HG03432 (cell line): Measurements from ENCODE around the gene SLIT3.
A peak's percentile ranks its signal among the peaks of the same experiment; 100 is the strongest.

Experiments used
- ATAC-seq: cut with Tn5 transposase; IDR thresholded peaks from one replicate; pipeline ENCODE4 v1.9.1; 2021; ENCODE audit warnings: mild to moderate bottlenecking, moderate library complexity; ENCODE audit not compliant: unreplicated experiment

SLIT3 gene

GRCh38 chr5:168696611-168697010 lies 604.3 kb downstream of the SLIT3 start:
- no peak for ATAC-seq

- ATAC-seq = no peak
Measured at GRCh38 chr5:168695301-168695835, 605.6 kb downstream of the SLIT3 start.

DNA sequence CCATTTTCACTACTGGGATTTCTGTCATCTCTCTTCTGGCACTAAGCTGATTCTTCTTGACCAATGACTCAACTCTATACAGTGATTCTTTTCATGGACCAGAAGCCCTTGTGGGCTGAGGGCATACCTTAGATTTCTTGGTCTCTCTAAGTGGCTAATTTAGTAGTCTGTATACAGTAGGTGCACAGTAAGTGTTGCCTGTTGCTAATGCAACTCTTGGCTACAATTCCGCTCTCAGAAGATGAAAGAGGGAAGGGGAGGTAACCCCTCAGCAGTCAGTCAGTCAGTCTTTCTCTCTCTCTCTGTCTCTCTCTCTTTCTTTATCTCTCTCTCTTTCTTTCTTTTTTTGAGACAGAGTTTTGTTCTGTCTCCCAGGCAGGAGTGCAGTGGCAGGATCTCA lies 606.6 kb downstream of the SLIT3 start:
- ATAC-seq = no peak

GRCh38 chr5:168693883-168694282 lies 607.1 kb downstream of the SLIT3 start:
- ATAC-seq = no peak

DNA sequence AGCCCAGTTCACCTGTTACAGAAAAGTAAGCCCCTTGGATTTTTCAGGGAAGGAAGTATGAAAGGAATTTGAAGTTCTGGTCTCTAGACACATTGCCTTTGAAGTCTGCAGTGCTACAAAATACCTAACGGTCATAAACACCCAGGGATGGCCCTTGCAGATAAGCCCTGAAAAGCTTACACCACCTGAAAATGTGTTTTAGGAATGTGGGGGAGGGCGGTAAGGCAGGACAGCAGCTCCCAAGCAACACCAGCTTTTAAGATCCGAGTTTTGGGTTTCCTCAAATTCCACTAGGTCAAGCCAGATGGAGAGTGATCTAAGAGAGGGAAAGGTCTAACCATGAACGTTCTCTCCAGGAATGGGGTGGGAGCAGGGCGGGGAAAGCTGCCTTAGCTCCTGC lies 607.6 kb downstream of the SLIT3 start:
- ATAC-seq = no peak

DNA sequence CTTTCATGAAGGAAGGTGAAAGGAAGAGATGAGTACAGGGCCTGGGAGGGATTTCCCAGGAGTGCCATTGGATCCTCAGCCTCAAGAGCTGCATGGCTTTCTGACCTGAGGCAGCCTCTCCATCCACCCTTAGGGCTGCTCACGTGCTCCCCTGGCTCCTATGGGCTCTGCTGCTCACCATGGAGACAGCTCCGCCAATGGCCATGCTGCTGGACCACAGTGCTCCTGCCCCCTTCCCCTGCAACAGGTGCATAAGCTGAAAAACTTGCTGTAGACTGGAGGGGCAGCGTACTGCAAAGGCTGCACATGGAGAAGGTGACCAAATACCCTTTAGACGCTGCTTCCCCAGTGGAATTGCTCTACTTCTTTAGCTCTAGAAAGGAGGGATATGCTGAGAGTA lies 609.0 kb downstream of the SLIT3 start:
- no peak for ATAC-seq

- ATAC-seq = no peak
Measured at GRCh38 chr5:168689260-168689659, 611.7 kb downstream of the SLIT3 start.

GRCh38 chr5:168686837-168687236 lies 614.1 kb downstream of the SLIT3 start:
- no peak for ATAC-seq

DNA sequence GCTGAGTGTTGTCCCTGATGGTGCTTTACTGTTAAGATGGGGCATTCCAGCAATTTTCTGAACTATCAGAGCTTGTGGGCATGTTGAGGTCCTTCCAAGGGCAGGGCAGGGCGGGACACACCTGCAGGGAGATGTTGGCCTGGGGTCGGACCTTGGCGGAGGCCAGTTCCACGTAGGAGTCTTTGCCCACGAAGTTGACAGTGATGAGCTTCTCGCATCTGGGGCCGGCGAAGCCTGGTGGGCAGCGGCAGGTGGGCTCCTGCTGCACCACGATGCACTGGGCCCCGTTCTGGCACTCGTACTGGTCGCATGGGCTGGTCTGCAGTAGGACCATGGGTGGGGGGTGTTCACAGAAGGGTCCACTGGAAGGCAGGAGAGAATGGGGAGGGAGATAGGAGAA lies 615.4 kb downstream of the SLIT3 start:
- no peak for ATAC-seq

DNA sequence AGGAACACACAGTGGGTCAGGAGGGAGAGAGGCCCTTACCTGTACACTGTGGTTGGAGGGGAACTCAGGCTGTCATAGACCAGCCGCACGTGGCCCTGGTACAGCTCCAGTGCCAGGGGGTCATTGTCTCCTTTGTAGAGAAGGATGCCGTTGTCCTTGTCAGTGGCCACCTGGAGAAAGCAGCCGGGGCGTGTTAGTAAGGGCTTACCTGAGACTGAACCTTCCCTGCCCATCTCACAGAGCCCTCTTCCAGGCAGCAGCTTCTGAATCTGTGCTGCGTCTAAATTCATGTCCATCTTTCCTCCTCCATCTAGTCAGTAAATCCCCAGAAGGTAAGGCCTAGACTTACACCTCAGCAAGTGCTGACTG lies 617.0 kb downstream of the SLIT3 start:
- no peak for ATAC-seq

GRCh38 chr5:168683247-168683926 lies 617.6 kb downstream of the SLIT3 start:
- peak; percentile 56 for ATAC-seq

DNA sequence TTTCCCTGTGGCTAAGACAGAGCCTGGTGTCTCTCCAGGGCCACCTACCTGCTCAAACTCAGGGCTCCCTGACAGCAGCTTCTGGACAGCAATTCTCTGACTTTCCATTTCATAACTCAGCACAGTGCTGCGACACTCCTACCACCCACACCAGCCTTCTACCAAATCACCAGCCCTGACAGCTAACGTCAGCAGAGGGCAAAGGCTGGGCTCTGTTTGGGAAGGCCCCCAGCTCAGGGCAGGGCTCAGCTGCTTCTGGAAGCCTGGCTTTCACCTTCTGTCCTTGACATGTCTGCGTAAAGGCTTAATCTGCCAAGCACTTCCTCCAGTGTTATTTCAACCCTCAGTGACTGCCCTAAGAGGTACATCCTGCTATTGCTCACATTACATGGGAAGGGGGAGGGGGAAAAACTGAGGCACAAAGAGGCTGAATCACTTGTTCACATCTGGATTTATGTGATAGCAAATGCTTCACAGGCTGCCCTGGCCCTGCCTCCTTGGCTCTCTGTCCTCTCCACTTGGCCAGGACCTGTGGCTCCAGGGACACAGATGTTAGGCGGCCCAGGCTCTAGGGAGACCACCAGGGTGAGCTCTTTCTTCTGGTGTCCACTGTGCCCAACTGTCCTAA lies 619.3 kb downstream of the SLIT3 start:
- ATAC-seq = no peak

GRCh38 chr5:168680395-168680794 lies 620.5 kb downstream of the SLIT3 start:
- ATAC-seq = no peak

DNA sequence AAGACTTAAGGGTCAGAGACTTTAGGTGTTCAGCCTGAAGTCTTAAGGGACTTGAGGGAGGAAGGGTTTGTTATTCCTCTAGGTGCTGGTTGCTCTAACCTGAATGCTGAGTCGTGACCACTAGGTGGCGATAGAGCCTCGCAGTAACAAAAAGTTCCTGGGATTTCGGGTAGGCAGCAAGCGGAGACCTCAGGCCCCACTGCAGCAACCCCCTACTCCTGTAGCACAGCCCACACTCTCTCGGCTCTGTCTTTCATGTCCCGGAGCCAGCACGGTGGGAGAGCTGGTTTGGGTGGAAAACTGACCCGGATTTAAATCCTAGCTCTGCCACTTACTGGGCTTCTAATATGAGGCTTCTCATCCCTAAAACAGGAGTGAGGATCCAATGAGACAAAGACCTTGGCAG lies 621.4 kb downstream of the SLIT3 start:
- peak; percentile 66 for ATAC-seq

- no peak for ATAC-seq
Measured at GRCh38 chr5:168676501-168676900, 624.4 kb downstream of the SLIT3 start.

- ATAC-seq = no peak
Measured at GRCh38 chr5:168675883-168676408, 625.0 kb downstream of the SLIT3 start.

GRCh38 chr5:168674893-168675482 lies 626.0 kb downstream of the SLIT3 start:
- no peak for ATAC-seq

DNA sequence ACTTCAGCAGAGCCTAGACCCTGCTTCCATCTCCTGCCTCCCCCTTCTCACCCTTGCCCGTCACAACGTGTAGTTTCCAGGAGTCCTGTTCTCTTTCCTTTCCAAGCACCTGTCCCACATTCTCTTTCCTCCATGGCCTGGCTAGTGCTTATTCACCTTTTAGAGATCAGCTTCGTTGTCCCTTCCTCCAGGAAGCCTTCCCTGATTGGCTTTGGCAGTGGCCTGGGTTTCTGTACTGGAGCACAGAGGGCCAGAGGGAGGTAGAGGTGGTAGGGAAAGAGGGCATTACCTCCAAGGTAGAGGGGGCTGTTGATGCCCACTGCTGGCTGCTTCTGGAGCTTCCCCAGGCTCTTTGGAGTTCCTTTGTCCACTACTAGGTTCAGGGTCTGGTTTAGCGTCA lies 628.1 kb downstream of the SLIT3 start:
- no peak for ATAC-seq

GRCh38 chr5:168672016-168672415 lies 628.9 kb downstream of the SLIT3 start:
- no peak for ATAC-seq

DNA sequence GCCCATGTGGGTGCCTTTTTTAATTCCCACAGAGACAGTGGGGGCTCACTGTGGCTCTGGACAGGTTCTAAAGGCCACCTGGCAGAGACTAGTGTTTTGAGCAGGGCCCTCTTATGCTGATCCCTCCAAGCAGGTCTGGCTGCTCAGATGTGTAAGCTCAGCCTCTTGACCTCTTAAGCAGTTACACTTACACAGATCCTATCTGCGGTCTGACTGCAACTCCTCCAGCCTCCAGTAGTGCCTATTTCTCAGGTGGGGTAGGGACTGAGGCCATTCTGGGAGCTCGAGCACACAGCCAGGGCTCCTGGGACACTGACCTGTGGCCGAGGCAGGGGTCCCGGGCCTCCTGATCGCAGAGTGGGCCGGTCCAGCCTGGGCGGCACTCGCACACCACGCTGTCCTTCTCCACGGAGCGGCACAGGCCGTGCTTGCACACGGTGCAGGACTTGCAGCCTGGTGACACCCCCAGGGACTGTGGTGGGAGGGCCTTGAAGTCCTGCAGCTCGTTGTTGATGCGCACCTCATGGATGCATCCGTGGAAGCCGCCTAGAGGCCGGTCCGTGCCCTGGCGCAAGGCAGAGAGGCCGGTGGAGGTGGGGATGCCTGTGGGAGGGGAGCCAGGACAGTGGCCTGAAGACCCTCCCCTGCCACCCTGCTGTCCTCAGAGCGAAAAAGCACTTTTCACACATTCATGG lies 629.9 kb downstream of the SLIT3 start:
- ATAC-seq = no peak

DNA sequence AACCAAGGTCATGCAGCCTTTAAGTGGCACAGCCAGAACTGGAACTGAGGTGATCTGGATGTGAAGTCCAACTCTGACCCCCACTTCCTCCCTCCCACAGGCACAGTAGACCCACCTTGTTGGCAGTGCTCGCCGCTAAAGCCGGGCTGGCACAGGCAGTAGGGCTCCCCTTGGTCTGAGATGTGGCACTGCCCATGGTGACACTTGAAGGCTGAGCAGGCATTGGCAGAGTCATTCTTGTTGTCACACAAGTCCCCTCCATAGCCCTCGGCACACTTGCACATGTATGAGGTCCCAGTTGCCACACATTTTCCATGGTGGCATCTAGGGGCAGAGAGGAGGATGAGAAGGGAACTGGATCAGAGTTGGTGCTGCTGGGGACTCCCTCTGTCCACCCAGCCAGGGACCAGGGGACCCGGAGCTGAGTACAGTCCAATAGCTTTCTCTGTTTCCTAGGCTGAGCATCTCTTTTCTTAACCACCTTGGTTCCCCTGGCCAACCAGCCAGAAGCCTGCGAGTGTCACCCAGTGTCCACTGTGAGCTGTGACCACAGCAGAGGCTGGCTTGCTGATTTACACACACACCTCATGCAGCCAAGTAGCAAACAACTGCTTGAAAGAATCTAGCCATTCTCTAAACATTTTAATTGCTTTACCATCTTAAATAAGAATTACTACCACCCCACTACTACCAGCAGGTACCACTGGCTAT lies 631.1 kb downstream of the SLIT3 start:
- ATAC-seq = no peak
